HG03135 (cell line): ENCODE results near the gene TPSAB1.
"Not testable (repeated sequence)": the region's sequence is repeated elsewhere in the genome, so short reads cannot be mapped to it uniquely, and the experiment has no call there.

Experiments
- ATAC-seq: cut with Tn5 transposase; IDR thresholded peaks from one replicate; pipeline ENCODE4 v1.9.1; 2021; ENCODE audit warnings: mild to moderate bottlenecking, moderate library complexity; ENCODE audit not compliant: unreplicated experiment

Gene TPSAB1

DNA sequence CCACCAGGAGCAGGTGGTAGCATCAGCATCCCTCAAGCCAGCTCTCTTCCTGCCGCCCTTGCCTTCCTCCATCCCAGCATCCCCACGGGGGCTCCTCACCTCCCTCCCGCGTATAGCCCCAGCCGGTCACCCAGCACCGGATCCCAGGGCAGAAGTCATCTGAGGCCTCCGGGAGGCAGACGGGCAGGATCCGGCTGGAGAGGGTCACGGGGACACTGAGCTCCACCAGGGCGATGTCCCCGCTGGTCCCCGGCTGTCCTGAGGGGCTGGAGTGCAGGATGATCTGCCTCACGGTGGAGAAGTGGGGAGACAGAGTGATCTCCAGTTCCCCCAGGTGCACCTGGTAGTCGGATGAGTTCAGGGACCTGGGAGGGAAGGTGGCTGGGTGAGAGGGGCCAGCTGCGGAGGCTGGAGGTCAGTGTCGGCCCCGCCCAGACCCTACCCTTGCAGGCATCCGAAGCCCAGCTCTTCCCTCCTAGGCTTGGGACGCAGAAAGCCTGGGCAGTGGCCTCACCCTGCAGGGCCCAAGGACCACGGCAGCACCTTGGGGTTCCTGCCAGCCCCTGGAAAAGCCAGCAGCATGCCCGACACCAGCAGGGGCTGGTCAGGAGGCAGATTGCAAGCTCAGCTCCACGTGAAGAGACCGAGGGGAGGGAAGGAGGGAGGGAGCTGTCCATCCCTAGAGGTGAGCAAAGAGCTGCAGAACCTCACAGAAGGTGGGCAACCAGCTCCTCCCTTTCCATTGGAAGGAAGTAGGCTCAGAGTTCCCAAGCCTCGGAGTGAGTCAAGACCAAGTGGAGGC, 17.8 kb upstream of the TPSAB1 start:
- ATAC-seq = no peak

DNA sequence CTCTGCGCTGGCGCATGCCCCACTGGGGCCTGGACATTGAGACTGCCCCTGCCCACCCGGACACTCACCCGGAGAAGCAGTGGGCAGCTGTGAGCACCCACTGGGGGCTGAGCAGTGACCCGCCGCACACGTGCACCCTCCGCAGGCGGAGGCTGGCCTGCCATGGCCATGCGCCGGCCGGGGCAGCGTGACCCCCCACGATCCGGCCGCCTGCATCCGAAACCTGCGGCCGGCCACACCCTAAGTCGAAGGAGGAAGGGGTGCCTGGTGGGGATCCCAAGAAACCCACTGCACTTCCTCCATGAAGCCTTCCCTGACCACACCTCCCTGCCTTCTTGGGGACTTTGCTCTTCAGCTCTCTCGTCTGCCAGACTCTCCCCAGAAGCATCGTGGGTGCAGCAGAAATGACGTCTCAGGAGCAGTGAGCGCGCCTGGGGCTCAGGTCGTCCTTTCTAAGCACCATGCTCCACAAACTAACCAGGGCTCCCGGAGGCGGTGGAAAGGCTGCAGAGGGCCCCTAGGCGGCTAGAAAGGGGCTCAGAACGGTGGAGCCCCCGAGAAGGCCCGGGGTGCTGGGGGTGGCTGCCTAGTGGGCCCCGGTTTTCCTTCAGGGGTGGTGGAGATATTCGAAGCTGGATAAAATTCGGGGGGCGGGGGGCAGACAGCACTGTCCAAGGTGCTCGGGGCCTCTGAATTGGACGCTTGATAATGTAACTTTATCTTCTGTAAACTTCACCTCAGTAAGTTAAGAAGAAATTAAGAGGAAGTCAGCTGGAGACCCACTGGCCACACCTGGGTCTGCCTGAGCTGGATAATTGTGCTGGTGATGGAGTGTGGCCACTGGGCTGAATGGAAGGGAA, 16.9 kb upstream of the TPSAB1 start:
- ATAC-seq = no peak

- no peak for ATAC-seq
Measured at GRCh38 chr16:1224558-1224957, 15.9 kb upstream of the TPSAB1 start.

- no peak for ATAC-seq
Measured at GRCh38 chr16:1225051-1225451, 15.5 kb upstream of the TPSAB1 start, which contains the start of gene TPSG1. Gene TPSG1 (minus strand): TSS chr16:1225268. CDS start chr16:1225252, 16 bp downstream.

- not testable (repeated sequence) for ATAC-seq
Measured at GRCh38 chr16:1225728-1226311, 14.7 kb upstream of the TPSAB1 start.

DNA sequence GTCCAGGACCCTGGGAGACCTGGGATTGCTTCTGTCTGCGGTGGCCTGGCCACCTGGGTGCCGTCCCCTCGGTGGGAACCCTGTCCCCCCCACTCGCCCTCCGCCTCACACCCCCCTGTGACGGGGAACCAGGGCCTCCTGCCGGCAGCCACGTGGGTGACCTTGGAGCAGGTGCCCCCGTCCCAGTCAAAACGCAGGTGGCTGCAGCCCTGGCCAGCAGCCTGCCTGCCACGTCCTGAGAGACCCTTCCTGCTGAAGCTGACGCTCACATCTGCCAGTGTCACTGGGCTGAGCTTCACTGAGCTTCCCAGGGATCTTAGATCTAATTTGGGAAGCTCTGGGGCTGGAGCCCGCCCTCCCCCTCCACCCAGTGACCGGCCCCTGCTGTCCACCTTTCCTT, 13.8 kb upstream of the TPSAB1 start:
- not testable (repeated sequence) for ATAC-seq

DNA sequence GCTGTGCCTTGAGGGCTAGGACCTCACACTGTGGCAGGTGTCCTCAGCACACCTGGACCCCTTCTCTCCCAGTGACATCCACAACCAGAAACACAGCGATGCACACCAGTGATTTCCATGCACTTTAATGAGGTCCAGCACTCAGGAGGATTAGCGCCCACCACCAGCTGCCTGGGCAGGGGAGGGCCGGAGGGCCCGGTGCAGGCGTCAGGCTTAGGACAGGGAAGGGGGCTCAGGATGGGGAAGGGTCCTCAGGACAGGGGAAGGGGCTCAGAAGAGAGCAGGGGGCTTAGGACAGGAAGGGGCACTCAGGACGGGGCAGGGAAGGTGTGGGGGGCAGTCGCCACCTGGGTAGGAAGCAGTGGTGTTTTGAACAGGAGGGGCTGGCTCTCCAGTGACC, 12.3 kb upstream of the TPSAB1 start:
- ATAC-seq = not testable (repeated sequence)

GRCh38 chr16:1229476-1229875, 11.0 kb upstream of the TPSAB1 start:
- not testable (repeated sequence) for ATAC-seq

- not testable (repeated sequence) for ATAC-seq
Measured at GRCh38 chr16:1230084-1230470, 10.4 kb upstream of the TPSAB1 start, which contains the start of gene TPSB2. Gene TPSB2 (minus strand): TSS chr16:1230184. CDS start chr16:1229951, 233 bp downstream.

DNA sequence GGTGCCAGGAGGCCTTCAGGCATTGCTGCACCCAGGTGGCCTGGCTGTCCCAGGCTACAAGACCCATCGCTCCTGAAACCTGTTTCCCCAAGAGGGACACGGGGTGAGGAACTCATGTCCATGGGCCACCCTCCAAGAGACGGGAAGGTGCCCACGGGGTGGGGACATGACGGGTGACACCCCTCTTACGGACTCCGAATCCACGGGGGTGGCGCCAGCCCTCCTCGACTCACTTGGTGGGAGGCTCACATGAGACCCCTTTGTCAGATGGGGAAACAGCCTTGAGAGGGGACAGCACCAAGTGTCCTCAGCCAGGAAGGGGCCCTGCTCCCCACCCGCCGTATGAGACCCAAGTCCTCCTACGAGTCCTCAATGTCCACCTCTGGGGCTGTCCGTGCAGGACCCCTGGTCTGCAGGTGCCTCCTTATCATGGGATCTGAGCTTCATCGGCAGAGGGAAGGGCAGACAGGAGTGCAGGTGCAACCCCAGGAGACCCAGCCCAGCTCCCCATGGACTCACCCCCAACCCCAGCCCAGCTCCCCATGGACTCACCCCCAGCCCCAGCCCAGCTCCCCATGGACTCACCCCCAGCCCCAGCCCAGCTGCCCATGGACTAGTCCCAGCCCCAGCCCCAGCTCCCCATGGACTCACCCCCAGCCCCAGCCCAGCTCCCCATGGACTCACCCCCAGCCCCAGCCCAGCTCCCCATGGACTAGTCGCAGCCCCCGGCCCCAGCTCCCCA, 9.9 kb upstream of the TPSAB1 start:
- not testable (repeated sequence) for ATAC-seq

- ATAC-seq = not testable (repeated sequence)
Measured at GRCh38 chr16:1231301-1231700, 9.2 kb upstream of the TPSAB1 start.

DNA sequence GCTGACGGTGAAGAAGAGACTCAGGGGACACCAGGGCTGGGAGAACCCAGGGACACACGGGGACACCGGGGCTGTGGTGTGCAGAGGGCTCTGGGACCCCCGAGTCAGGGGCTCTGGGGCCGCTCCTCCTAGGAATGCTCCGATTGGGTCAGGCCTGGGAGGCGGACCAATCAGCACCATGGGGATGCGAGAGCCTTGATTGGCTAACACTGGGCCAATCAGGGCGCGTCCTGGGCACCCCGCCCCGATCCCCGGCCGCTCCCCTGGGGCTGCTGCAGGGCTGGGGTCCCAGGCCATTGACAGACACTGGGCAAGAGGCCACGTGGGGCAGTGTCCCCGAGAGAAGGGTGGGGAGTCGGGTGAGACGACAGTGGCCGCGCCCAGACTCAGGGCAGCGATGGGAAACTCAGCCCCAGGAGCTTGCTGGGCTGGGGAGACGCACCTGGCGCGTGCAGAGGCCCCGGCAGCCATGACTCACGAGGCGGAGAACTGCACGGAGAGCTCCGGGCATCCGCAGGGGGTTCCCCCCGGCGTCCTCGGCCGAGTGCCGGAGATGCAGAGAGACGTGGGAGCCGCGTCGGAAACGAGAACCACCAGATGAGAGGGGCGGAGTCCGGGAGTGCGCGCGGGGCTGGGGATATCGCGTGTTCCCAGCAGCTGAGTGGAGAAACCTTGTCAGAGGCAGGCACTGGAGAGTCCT, 8.3 kb upstream of the TPSAB1 start:
- not testable (repeated sequence) for ATAC-seq

DNA sequence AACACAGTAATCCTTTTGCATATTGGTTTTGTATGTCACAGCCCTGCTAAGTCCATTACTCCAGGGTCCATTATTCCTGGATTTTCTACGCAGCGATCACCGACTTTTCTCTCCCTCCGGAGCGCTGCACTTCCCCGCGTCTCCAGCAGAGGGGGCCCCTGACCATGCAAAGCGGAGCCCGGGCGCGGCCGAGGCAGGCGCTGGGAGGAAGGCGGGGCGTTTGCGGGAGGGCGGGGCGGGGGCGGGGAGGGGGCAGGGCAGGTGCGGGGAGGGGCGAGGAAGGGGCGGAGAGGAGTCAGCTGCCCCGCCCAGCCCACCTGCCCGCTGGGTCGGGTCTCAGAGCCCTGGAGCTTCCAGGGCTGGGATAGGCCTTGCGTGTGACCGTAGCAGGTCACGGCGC, 3.8 kb upstream of the TPSAB1 start:
- ATAC-seq = not testable (repeated sequence)

DNA sequence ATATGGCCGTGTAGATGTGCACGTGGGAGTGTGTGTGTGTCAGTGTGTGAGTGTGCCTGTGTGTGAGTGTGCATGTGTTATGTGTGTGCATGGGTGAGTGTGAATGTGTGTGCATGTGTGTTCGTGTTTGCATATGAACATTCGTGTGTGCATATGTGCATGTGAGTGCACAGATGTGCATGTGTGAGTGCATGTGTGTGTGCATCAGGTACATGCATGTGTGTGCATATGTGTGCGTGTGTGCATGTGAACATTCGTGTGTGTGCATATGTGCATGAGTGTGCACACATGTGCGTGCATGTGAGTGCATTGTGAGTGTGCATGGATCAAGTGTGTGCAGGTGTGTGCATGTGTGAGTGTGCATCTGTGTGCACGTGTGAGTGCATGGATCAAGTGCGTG, 2.5 kb upstream of the TPSAB1 start:
- no peak for ATAC-seq

DNA sequence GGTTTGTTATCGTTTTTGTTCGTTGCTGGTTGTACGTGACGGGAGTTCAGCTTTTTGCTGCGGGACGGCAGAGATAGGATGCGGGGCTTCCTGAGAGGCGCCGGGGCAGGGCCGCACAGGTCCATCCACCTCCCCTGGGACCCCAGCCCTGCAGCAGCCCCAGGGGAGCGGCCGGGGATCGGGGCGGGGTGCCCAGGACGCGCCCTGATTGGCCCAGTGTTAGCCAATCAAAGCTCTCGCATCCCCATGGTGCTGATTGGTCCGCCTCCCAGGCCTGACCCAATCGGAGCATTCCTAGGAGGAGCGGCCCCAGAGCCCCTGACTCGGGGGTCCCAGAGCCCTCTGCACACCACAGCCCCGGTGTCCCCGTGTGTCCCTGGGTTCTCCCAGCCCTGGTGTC, 1.6 kb upstream of the TPSAB1 start:
- not testable (repeated sequence) for ATAC-seq

DNA sequence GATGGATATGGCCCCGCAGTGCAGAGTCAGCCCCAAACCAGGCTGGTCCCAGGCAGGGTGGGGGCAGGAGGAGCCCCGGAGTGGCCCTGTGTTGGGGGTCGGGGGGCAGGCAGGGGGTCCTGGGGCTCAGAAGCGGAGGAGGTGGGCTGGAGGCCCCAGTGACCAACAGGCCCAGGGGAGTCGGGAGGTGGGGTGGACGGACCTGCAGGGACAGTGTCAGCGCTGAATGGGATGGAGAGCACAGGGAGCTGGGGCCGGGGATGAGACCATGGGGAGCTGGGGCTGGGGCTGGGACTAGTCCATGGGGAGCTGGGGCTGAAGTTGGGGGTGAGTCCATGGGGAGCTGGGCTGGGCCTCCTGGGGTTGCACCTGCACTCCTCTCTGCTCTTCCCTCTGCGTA, 930 bp upstream of the TPSAB1 start:
- not testable (repeated sequence) for ATAC-seq

DNA sequence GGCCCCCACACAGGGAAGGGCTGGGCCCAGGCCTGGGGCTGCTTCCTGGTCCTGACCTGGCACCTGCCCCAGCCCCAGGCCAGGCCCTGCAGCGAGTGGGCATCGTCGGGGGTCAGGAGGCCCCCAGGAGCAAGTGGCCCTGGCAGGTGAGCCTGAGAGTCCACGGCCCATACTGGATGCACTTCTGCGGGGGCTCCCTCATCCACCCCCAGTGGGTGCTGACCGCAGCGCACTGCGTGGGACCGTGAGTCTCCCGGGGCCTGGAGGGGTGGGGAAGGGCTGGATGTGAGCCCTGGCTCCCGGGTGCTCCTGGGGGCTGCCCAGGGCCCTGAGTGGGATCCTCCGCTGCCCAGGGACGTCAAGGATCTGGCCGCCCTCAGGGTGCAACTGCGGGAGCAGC, 576 bp downstream of the TPSAB1 start:
- not testable (repeated sequence) for ATAC-seq

- ATAC-seq = not testable (repeated sequence)
Measured at GRCh38 chr16:1243363-1243762, 2.9 kb downstream of the TPSAB1 start.

GRCh38 chr16:1243907-1244850, 3.7 kb downstream of the TPSAB1 start:
- not testable (repeated sequence) for ATAC-seq
